Endothelial cell of umbilical vein (primary cell): ENCODE measurements around the gene PRDX1. TPM values are rescaled to one million over a fixed set of nuclear protein-coding genes. Genes with fewer than 3 reads are reported as not detected.

Source experiments
- BruUV-seq: library from RNA; stranded (reverse); fragments of 400-500 nt; replicated peaks from 2 replicates; lab custom pipeline; 2021; lab: Mats Ljungman, UMichigan
- CTCF ChIA-PET: fragments of 300-600, 350-600 bp; sonication (Branson Sonifier 250); formaldehyde crosslinking; loops from one replicate; lab custom pipeline; 2021; ENCODE audit warnings: antibody characterized with exemption, inconsistent platforms; lab: Charles Lee
- POLR2A ChIA-PET: fragments of 300-600, 350-600 bp; sonication (Branson Sonifier 250); formaldehyde crosslinking; loops from one replicate; lab custom pipeline; 2021; ENCODE audit warnings: antibody characterized with exemption, inconsistent platforms; lab: Charles Lee
- DNase-seq: peaks from one replicate; pipeline ENCODE4 v3.0.0-alpha.2; 2011; ENCODE audit warnings: low read depth, low spot score
- FAIRE-seq: peaks from 2 replicates; lab custom pipeline; 2011; peaks lifted over from hg19 to GRCh38; lab: Jason Lieb, UNC
- H2AFZ ChIP-seq: 2 replicates; pipeline ENCODE4 v1.6.0; 2012; ENCODE audit warnings: low read depth, low read length, control low read depth, inconsistent platforms
- H3K27ac ChIP-seq: 2 replicates; pipeline ENCODE4 v1.5.1; 2011; ENCODE audit warnings: low read depth, mild to moderate bottlenecking, control low read depth, low read length, moderate library complexity; ENCODE audit not compliant: insufficient read depth
- H3K27me3 ChIP-seq, 2 experiments: 2 replicates each; pipeline versions ENCODE4 v1.6.0 to v1.6.1; 2011; ENCODE audit warnings: low read length in 2 of 2, mixed read lengths in 1 of 2; ENCODE audit not compliant: control insufficient read depth in 2 of 2, insufficient read depth in 2 of 2
- H3K36me3 ChIP-seq, 2 experiments: 2 replicates in 1 of 2; 3 replicates in 1 of 2; pipeline ENCODE4 v1.5.1; 2011; ENCODE audit warnings: low read length in 2 of 2, mild to moderate bottlenecking in 1 of 2, moderate library complexity in 1 of 2; ENCODE audit not compliant: control insufficient read depth in 2 of 2, insufficient read depth in 2 of 2; ENCODE audit errors: extremely low read depth in 1 of 2
- H3K4me1 ChIP-seq: 3 replicates; pipeline ENCODE4 v1.5.1; 2011; ENCODE audit warnings: mild to moderate bottlenecking, low read length; ENCODE audit not compliant: control insufficient read depth, insufficient read depth; ENCODE audit errors: extremely low read depth
- H3K4me2 ChIP-seq: 2 replicates; pipeline ENCODE4 v1.6.1; 2011; ENCODE audit warnings: low read length, control low read depth, mixed read lengths; ENCODE audit not compliant: insufficient read depth
- H3K4me3 ChIP-seq, 3 experiments: fragments of 200-600 bp in 1 of 3; sonication (generic), shearing (Covaris generic) in 1 of 3; replicated peaks in 1 of 3; 2 replicates each; pipeline ENCODE4 v1.5.1; 2011 to 2016; ENCODE audit warnings: control low read depth in 3 of 3, low read length in 3 of 3, mild to moderate bottlenecking in 2 of 3, inconsistent platforms in 1 of 3, low read depth in 1 of 3, moderate library complexity in 1 of 3; ENCODE audit not compliant: insufficient read depth in 1 of 3
- H3K79me2 ChIP-seq: 2 replicates; pipeline ENCODE4 v1.6.0; 2012; ENCODE audit warnings: low read length, inconsistent platforms; ENCODE audit not compliant: control insufficient read depth, insufficient read depth
- H3K9ac ChIP-seq: replicated peaks from 2 replicates; pipeline ENCODE3; 2011; ENCODE audit warnings: low read length, control low read depth; ENCODE audit not compliant: insufficient read depth; ENCODE audit errors: extremely low read depth
- H3K9me1 ChIP-seq: replicated peaks from 3 replicates; pipeline ENCODE4 v1.6.0; 2011; ENCODE audit warnings: mild to moderate bottlenecking, low read length; ENCODE audit not compliant: control insufficient read depth, insufficient read depth; ENCODE audit errors: extremely low read depth
- H3K9me3 ChIP-seq: replicated peaks from 2 replicates; pipeline ENCODE4 v1.5.1; 2012; ENCODE audit warnings: low read length, inconsistent platforms; ENCODE audit not compliant: control insufficient read depth, insufficient read depth
- H4K20me1 ChIP-seq: replicated peaks from 2 replicates; pipeline ENCODE3; 2011; ENCODE audit warnings: mild to moderate bottlenecking, low read length; ENCODE audit not compliant: control insufficient read depth, insufficient read depth; ENCODE audit errors: extremely low read depth
- EZH2 ChIP-seq: IDR thresholded peaks from 2 replicates; pipeline ENCODE4 v1.6.1; 2012; ENCODE audit warnings: borderline replicate concordance, low read depth, mild to moderate bottlenecking, moderate library complexity, low read length, inconsistent platforms; ENCODE audit not compliant: severe bottlenecking
- FOS ChIP-seq: IDR thresholded peaks from 2 replicates; pipeline ENCODE4 v1.6.1; 2011; ENCODE audit warnings: mild to moderate bottlenecking, low read length, moderate library complexity, borderline replicate concordance; ENCODE audit not compliant: insufficient read depth
- GATA2 ChIP-seq: IDR thresholded peaks from 2 replicates; pipeline ENCODE4 v1.7.0; 2011; ENCODE audit warnings: low read depth, mild to moderate bottlenecking, moderate library complexity, mixed read lengths, low read length; ENCODE audit not compliant: insufficient read length, insufficient read depth
- JUN ChIP-seq: IDR thresholded peaks from 2 replicates; pipeline ENCODE4 v1.6.1; 2011; ENCODE audit warnings: borderline replicate concordance, low read depth; ENCODE audit not compliant: insufficient read length, insufficient read depth
- MYC ChIP-seq: IDR thresholded peaks from one replicate; pipeline ENCODE4 v1.6.1; 2011; ENCODE audit warnings: mild to moderate bottlenecking, low read depth, low read length
- POLR2A ChIP-seq: IDR thresholded peaks from 2 replicates; pipeline ENCODE4 v1.6.1; 2012; ENCODE audit warnings: low read depth, mild to moderate bottlenecking, control low read depth, low read length
- POLR2AphosphoS5 ChIP-seq: IDR thresholded peaks from 2 replicates; pipeline ENCODE4 v1.6.1; 2012; ENCODE audit warnings: low read depth, mild to moderate bottlenecking, control low read depth, low read length, moderate library complexity; ENCODE audit not compliant: insufficient read depth
- dilution Hi-C: fragments of 300-500 bp; cut with MboI; formaldehyde crosslinking; loops from one replicate; pipeline ENCODE4 v1.15.0; 2019; ENCODE audit warnings: low sequenced_read_pairs; ENCODE audit not compliant: extremely low pct_ligation_motif_present
- intact Hi-C: fragments of 100-400 bp; cut with micrococcal nuclease; formaldehyde crosslinking; loops from one replicate; pipeline ENCODE4 v1.10.0; 2022
- polyA plus RNA-seq, 4 experiments: library from polyadenylated mRNA; depleted of rRNA in 3 of 4; stranded (reverse) in 3 of 4; unstranded in 1 of 4; fragments of >200 nt; gene quantifications; 2 replicates each; pipeline versions ENCODE4 v1.2.1 to v1.2.3, GENCODE V29; 2011 to 2012; ENCODE audit warnings: missing spikeins in 1 of 4
- total RNA-seq: library from RNA; stranded (reverse); gene quantifications from 2 replicates; pipeline ENCODE4 v1.2.3, GENCODE V29; 2021
- TF ChIP-seq, protein P1 (sequence below), 2 donors: IDR thresholded peaks; 1 replicate in 1 of 2; 2 replicates in 1 of 2; pipeline ENCODE4 v1.5.1; 2011; ENCODE audit warnings: low read length in 2 of 2, mild to moderate bottlenecking in 2 of 2, moderate library complexity in 2 of 2, control low read depth in 1 of 2, inconsistent platforms in 1 of 2, low read depth in 1 of 2; ENCODE audit not compliant: insufficient read depth in 1 of 2; ENCODE audit errors: extremely low read depth in 1 of 2
- TF ChIP-seq, protein P2 (sequence below): IDR thresholded peaks from 2 replicates; pipeline ENCODE4 v1.6.1; 2011; ENCODE audit not compliant: insufficient read depth, insufficient read length

The PRDX1 gene
- total and polyA plus RNA-seq, 2 donors (not counting 3 experiments of a cell fraction or from before 2014, with no cell fraction given) = 622 to 685 TPM

DNA sequence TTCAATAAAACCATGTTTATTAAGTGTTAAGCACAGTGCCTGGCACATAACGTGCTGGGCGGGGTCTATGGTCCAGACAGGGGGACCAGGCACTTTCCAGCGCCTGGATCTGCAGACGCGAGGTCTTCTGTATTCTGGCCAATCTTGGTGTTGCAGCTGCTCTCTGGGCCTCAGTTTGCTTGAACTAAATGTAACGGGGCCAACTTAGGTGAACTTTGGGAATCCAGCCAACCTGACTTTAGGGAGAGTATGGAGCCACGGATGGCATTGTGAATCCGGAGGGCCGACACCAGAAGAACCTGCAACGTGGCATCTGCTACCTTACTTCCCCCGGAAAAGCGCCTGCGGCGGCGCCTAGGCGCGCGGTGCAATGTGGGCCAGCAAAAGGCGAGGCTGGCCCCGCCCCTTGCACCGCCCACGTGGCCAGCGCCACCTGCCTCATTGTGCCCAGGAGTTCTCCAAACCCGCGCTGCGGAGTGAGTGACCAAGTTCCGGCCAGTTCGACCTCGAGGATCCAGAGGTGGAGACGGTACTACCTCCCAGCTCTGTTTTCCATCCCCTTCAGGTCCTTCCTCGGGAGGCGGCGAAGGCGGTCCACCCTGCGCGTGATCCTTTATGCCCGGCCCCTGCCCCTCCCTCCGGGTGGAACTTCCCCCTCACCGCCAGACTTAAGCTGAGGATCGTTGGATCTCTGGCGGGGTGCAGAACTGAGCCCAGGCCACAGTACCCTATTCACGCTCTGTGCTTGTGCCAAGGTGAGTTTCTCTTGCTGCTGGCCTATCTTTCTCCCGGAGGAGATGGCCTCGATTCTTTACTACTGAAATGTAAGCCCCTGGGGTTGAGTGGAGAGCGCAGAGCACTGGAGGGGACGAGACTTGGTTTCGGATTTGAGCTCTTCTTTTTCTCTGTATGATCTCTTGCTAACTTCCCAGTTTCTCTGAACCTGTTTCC, 29.0 kb upstream of the PRDX1 start, which contains the start of gene AKR1A1:
Gene AKR1A1 (plus strand): TSS at position 426 of the 951 bp plus-strand sequence. CDS start 10,969 bp downstream, outside the sequence.
- Histone ChIP-seq H3K27ac (peak within 1 kb of the TSS; percentile 49), H3K9me3 (no peaks in the 10 kb centered on the region), H3K4me1 (peaks cover 13% of the 10 kb centered on the region), H3K4me2 (peak within 1 kb of the TSS; percentile 95), H3K36me3 (peaks cover 0 to 4% of the 10 kb centered on the region in 2 experiments), H4K20me1 (no peaks in the 10 kb centered on the region), H2AFZ (peak within 1 kb of the TSS; percentile 91), H3K9ac (peak within 1 kb of the TSS; percentile 66), H3K4me3 (peak within 1 kb of the TSS; percentile 57 to 93 (median 80)), H3K27me3 (no peaks in the 10 kb centered on the region), H3K9me1 (no peaks in the 10 kb centered on the region), H3K79me2 (peaks cover 27% of the 10 kb centered on the region)
- dilution Hi-C loops (no loop called here), intact Hi-C loops (loop anchor here (1.0 kb wide), 3 partner anchors 29 to 50 kb away; partner anchors contain the start of genes CCDC163, MMACHC and PRDX1)
- peak; percentile 96 for FAIRE-seq
- ChIA-PET POLR2A (interaction anchor here (0.6 to 4.9 kb wide), 5 partner anchors 20 to 669 kb away, joined by 3 to 52 read pairs (median 5); partner anchors contain the start of gene PRDX1), CTCF (interaction anchor here (0.8 to 2.1 kb wide), 12 partner anchors 8 to 190 kb away, joined by 3 to 18 read pairs (median 4); partner anchors contain the start of gene PRDX1)
- TF ChIP-seq FOS = no peak
- TF ChIP-seq JUN = no peak
- peak; percentile 91 for TF ChIP-seq POLR2AphosphoS5
- no peak for TF ChIP-seq GATA2
- TF ChIP-seq, protein P1, sequence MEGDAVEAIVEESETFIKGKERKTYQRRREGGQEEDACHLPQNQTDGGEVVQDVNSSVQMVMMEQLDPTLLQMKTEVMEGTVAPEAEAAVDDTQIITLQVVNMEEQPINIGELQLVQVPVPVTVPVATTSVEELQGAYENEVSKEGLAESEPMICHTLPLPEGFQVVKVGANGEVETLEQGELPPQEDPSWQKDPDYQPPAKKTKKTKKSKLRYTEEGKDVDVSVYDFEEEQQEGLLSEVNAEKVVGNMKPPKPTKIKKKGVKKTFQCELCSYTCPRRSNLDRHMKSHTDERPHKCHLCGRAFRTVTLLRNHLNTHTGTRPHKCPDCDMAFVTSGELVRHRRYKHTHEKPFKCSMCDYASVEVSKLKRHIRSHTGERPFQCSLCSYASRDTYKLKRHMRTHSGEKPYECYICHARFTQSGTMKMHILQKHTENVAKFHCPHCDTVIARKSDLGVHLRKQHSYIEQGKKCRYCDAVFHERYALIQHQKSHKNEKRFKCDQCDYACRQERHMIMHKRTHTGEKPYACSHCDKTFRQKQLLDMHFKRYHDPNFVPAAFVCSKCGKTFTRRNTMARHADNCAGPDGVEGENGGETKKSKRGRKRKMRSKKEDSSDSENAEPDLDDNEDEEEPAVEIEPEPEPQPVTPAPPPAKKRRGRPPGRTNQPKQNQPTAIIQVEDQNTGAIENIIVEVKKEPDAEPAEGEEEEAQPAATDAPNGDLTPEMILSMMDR (IDR thresholded peaks at IDR 0.05; ENCODE audit: extremely low read depth in 1 of 2, insufficient read depth in 1 of 2, low read depth in 1 of 2, low read length in 2 of 2) = no peak
- no peak for TF ChIP-seq EZH2
- TF ChIP-seq, protein P2, sequence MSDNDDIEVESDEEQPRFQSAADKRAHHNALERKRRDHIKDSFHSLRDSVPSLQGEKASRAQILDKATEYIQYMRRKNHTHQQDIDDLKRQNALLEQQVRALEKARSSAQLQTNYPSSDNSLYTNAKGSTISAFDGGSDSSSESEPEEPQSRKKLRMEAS = peak; percentile 91
- no peak for TF ChIP-seq MYC
- peak; percentile 96 for TF ChIP-seq POLR2A
- TSS peak; percentile 99 for BruUV-seq
- DNase-seq = peak; percentile 90
